ENCODE results near the gene PRKN.

The PRKN gene

GRCh38 chr6:162090734-162091133 lies 636.8 kb downstream of the PRKN start:
- no peak for DNase-seq

DNA sequence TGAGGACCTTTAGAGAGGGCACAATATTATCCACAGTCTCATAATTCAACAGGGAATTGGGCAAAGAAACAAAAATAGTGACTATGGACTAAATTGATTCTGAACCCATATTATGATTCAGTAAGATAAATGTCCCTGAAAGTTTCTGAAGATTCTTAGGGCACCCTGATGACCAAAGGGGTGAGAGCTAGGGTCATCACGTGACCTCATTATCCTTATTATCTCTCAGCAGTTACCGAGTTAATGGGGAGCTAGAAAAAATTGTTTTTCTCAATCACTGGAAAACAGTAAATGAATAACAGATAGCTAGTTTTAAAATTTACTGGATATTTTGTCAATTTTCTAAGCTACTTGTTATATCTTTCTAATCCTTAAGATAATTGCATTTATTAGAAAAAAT lies 639.5 kb downstream of the PRKN start:
- no peak for DNase-seq

DNA sequence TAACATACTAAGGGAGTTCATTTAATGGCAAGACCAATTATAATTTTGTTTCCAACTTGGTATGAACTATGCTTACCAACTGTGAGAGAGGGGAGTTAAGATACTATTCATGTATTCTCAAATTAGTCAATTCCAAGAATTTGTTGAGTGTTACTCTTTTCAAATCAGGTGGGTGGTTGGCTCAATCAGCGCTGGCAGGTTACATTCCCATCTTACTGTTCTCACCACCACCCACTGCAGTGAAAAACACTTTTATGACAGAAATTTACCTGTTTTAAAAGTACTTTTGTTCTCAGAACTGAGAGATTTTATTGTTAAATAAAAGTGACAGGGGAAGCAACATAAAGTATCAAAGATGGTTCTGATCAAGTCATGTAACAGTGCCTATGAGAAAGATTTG lies 642.0 kb downstream of the PRKN start:
- no peak for DNase-seq

GRCh38 chr6:162082520-162082919 lies 645.0 kb downstream of the PRKN start:
- no peak for DNase-seq

GRCh38 chr6:162078667-162079066 lies 648.9 kb downstream of the PRKN start:
- DNase-seq = no peak

- DNase-seq = no peak
Observed at GRCh38 chr6:162078126-162078525, 649.4 kb downstream of the PRKN start.

DNA sequence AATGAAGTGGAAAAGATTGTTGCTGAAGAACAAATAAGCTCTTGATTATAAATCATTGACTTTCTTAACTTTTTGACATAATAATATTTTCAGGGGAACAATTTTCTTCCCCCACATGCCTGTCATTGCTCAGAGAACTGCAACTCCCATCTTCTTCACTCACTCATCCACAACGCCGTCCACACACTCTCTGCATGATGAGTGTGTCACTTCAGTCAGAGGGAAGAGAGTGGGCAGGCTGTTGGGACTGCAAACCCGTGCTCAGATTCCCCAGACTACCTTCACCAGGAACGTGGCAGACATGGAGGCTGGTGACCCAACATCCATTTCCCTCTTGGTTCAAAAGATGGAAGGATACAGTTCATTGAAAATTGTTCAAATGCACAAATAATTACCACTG lies 650.8 kb downstream of the PRKN start:
- no peak for DNase-seq

DNA sequence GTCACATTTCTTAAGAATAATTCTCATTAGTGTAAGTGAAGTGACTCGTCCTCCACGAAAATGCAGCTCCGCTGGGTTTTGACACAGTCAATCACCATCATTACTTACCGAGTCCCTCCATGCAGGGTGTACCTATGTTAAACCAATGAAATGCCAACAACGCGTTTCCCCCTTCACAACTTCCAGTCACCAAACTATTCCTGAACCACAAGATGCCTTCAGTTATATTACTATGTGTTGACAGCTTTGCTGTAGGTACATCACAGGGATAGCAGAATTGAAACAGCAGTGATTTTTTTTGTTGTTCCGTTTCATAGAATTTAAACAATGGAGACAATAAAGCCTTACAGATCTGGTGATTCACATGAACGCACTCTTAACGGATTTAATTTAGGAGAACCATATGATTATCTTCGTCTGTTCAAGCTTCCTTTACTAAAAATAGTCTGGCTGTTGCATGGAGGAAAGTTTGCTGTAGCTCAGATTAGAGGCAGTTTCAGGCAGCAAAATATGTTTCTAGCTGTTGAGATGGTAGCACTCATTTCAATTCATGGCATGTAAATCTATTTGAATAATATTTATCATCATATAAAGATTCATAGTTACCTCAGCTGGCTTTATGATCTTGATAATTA lies 652.8 kb downstream of the PRKN start:
- no peak for DNase-seq

- no peak for DNase-seq
Observed at GRCh38 chr6:162070639-162071038, 656.9 kb downstream of the PRKN start.

DNA sequence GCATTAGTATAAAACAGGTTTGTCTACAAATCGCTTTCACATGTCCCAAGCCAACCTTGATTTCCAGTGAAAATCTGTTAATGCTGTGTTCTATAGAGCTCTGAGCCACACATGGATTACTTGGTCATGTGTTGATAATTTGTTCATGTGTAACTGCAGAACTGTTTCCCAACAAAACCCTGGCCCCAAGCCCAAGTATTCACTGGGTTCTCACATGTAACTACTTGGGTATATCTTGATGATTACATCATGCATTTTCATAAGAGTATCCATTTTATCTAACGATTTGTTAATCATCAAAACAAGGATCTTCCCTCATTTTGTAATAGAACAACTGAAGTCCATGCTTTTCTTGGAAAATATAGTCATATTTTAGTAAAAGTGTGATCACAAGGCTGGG lies 657.6 kb downstream of the PRKN start:
- no peak for DNase-seq

DNA sequence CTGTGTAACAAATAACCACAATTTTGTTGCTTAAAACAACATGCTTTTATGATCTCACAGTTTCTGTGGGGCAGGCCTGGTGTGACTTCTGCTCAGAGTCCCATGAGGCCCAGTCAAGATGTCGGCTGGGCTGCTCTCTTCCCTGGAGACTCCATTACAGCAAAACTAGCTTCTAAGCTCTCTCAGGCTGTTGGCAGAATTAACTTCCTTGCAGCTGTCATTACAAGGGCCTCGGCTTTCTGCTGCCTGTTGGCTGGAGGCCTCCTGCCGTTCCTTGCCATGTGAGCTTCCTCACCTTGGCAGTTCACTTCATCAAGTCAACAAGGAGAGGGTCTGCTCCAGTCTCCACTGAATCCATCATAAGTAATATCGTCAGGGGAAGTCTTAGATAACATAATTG lies 659.2 kb downstream of the PRKN start:
- DNase-seq = no peak

DNA sequence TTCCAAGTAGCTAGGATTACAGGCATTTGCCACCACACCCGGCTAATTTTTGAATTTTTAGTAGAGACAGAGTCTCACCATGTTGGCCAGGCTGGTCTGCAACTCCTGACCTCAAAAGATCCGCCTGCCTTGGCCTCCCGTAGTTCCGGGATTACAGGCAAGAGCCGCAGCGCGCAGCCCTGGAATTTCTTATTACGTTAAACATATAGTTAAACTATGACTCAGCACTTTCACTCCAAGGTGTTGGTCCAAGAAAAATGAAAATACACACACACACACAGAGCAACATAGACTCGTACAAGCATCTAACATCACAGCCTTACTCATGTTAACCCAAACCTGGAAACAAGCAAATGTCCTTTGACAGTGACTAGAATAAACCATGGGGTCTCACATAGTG lies 663.9 kb downstream of the PRKN start:
- DNase-seq = no peak

- no peak for DNase-seq
Observed at GRCh38 chr6:162058281-162058875, 669.2 kb downstream of the PRKN start.

DNA sequence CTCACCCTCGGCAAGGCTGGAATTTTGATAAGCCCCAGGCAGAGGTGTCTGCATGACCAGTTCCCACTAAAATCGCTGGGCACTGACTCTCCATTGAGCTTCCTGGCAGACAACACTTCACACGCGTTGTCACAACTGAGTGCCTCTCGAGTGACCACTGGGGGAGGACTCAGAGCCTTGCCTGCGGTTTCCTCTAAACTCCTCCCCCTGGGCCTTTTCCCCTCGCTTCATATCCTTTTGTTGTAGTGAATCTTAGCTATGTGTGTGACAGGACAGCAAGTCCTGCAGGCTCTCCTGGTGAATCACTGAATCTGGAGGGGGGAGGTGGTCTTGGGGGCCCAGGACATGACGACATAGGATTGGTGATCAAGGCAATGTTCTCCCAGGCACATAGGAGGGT lies 670.8 kb downstream of the PRKN start:
- DNase-seq = no peak

- DNase-seq = no peak
Observed at GRCh38 chr6:162056061-162056460, 671.5 kb downstream of the PRKN start.

DNA sequence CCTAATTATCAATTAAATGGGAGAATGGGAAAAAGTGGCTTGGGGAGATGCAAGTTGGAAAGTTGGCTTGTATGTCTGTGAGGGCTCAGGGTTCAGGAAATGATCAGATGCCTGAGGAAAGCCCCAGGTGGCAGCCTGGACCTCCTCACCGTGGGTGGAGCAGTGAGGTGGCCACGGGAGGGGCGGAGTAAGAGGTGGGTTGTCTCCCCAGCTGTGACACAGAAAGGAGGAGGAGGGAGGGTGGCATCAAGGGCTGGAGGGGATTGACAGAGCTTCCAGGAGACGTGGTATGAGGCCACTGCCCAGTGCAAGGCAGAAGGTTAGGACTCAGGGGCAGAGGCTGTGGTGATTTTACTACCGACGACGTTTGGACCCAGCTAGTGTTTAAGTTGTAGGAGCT lies 672.2 kb downstream of the PRKN start:
- DNase-seq = no peak

GRCh38 chr6:162053084-162053483 lies 674.5 kb downstream of the PRKN start:
- no peak for DNase-seq

GRCh38 chr6:162050579-162050978 lies 677.0 kb downstream of the PRKN start:
- DNase-seq = no peak

- no peak for DNase-seq
Observed at GRCh38 chr6:162046324-162046723, 681.2 kb downstream of the PRKN start.

DNA sequence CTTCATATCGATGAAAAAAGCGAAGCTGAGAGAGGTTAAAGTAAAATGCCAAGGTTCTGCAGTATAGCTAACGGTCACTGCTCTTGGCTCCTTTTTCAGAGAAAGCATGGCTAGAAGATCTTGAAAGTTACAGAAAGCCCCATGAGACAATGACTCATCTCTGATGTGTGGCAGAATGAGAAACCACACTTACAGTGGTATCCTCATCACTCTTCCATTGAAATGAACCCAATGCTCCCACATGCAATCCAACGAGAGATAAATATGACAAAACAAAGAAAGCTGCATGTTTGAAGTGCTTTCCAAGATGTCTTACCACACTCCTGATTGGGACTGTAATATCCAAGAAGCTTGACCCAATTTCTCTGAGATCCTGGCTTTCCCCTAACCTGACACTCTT lies 694.9 kb downstream of the PRKN start:
- DNase-seq = no peak

GRCh38 chr6:162029873-162030576 lies 697.5 kb downstream of the PRKN start:
- DNase-seq = no peak

DNA sequence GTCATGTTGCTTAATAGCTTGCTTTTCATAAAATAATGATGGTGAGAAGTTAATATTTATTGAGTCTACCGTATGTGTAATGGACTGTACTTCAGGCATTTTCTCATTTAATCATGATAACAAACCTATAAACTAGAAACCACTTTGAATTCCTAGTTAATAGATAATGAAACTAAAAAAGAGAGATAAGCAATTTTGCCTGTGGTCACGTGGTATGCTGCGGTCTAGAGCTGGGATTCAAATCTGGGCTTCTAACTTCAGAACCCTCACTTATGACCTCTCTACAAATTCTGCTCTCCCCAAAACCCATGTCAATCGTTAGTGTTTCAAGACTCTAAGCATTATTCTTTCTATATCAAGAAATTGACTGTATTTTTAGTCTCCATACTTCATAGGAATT lies 700.7 kb downstream of the PRKN start:
- DNase-seq = no peak

DNA sequence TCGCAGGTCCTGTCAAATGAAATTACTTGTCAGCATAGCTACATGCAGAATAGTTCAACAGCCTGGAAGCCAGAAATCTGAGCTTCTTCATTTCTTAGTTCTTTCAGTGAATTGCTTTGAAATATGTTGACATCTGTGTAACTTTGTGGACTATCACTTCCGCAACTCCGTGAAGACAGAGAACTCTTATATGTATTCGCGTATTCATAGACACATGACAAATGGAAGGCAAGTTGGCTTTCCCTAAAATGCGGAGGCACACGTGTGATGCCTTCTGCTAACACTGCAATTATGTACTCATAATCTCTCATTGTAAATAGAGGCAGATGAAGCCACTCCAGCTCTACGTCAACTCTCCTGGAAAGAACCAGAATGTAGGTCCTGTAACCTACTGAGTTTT lies 701.5 kb downstream of the PRKN start:
- no peak for DNase-seq

DNA sequence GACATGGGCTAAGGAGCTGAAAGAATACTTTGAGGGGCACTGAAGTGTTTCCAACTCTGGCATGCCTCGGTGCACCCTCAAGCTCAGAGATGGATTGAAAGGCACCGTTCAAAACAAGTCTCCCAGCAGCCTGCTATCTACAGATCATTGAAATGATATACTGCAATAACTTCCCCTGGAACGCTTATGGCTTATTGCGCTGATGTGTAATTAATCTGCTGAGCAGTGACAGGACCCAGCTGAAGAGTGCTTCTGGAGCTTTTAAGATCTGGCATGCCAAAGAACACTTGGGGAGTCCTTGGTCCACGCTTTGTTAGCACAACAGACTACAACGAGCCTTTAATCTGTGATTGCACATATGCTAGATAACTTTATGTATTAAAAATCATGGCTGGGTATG lies 708.2 kb downstream of the PRKN start:
- DNase-seq = no peak

- no peak for DNase-seq
Observed at GRCh38 chr6:162017536-162017935, 710.0 kb downstream of the PRKN start.

Measured in CD4-positive, alpha-beta T cell treated with Interleukin-4 for 4 hours (primary cell).